Measurements from ENCODE around the gene TBXAS1. TPM values are rescaled to one million over a fixed set of nuclear protein-coding genes. Genes with fewer than 3 reads are reported as not detected.

The TBXAS1 gene
- polyA plus RNA-seq, 2 of the 4 experiments (the other 2 are of a cell fraction): 8.8 to 11.6 TPM

GRCh38 chr7:140019172-140019571, 190.1 kb downstream of the TBXAS1 start (continued):
- TF ChIP-seq POLR2AphosphoS2 (conservative IDR thresholded peaks at IDR 0.05; ENCODE audit: low read length) (no peak), ZSCAN20 (CRISPR knock-in tag; IDR thresholded peaks at IDR 0.05) (no peak)

GRCh38 chr7:140019606-140020005, 190.5 kb downstream of the TBXAS1 start:
- POLR2A ChIA-PET: no interaction called here
- no peaks in the 10 kb centered on the region for H3K4me1 ChIP-seq
- no peak overlapping the region for H3K4me2 ChIP-seq
- no peak overlapping the region for H3K4me3 ChIP-seq
- WGBS (ENCODE audit: missing lambda C conversion rate): 68% methylated on average over 3 of the region's 3 CpGs
- no peak for TF ChIP-seq FOXS1 (CRISPR knock-in tag; IDR thresholded peaks at IDR 0.05)
- TF ChIP-seq PHF8 (IDR thresholded peaks at IDR 0.05; ENCODE audit: borderline replicate concordance, low read depth): no peak
- no peak for TF ChIP-seq CTCF (IDR thresholded peaks at IDR 0.05)
- TF ChIP-seq ZFP36 (IDR thresholded peaks at IDR 0.05; ENCODE audit: borderline replicate concordance, partially characterized antibody): no peak
- TF ChIP-seq HOXB5 (CRISPR knock-in tag; IDR thresholded peaks at IDR 0.05): no peak
- TF ChIP-seq EHMT2 (IDR thresholded peaks at IDR 0.05; ENCODE audit: low read depth): no peak
- TF ChIP-seq HEYL (CRISPR knock-in tag; IDR thresholded peaks at IDR 0.05): no peak
- TF ChIP-seq GATA3 (IDR thresholded peaks at IDR 0.05; ENCODE audit: borderline replicate concordance): no peak
- no peak for TF ChIP-seq CHD4 (IDR thresholded peaks at IDR 0.05; ENCODE audit: borderline replicate concordance)
- TF ChIP-seq EHF (CRISPR knock-in tag; IDR thresholded peaks at IDR 0.05): no peak
- no peak for TF ChIP-seq HOXB13 (CRISPR knock-in tag; IDR thresholded peaks at IDR 0.05; ENCODE audit: low read depth)
- TF ChIP-seq RAD21 (conservative IDR thresholded peaks at IDR 0.05 in 1 of 2, IDR thresholded peaks at IDR 0.05 in 1 of 2): no peak
- TF ChIP-seq FOSL2 (IDR thresholded peaks at IDR 0.05): no peak
- TF ChIP-seq FOSL2 (CRISPR knock-in tag; IDR thresholded peaks at IDR 0.05): no peak
- no peak for TF ChIP-seq POLR2A (IDR thresholded peaks at IDR 0.05; ENCODE audit: low read length)
- no peak for TF ChIP-seq SREBF2 (IDR thresholded peaks at IDR 0.05)
- TF ChIP-seq, protein P1, sequence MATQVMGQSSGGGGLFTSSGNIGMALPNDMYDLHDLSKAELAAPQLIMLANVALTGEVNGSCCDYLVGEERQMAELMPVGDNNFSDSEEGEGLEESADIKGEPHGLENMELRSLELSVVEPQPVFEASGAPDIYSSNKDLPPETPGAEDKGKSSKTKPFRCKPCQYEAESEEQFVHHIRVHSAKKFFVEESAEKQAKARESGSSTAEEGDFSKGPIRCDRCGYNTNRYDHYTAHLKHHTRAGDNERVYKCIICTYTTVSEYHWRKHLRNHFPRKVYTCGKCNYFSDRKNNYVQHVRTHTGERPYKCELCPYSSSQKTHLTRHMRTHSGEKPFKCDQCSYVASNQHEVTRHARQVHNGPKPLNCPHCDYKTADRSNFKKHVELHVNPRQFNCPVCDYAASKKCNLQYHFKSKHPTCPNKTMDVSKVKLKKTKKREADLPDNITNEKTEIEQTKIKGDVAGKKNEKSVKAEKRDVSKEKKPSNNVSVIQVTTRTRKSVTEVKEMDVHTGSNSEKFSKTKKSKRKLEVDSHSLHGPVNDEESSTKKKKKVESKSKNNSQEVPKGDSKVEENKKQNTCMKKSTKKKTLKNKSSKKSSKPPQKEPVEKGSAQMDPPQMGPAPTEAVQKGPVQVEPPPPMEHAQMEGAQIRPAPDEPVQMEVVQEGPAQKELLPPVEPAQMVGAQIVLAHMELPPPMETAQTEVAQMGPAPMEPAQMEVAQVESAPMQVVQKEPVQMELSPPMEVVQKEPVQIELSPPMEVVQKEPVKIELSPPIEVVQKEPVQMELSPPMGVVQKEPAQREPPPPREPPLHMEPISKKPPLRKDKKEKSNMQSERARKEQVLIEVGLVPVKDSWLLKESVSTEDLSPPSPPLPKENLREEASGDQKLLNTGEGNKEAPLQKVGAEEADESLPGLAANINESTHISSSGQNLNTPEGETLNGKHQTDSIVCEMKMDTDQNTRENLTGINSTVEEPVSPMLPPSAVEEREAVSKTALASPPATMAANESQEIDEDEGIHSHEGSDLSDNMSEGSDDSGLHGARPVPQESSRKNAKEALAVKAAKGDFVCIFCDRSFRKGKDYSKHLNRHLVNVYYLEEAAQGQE (IDR thresholded peaks at IDR 0.05): no peak
- TF ChIP-seq JUN (IDR thresholded peaks at IDR 0.05): no peak
- DNase-seq (ENCODE audit: low read depth in 1 of 2, low spot score in 1 of 2) (no peak), FAIRE-seq (no peak), ATAC-seq (no peak)
- CTCF ChIA-PET: interaction anchor here (0.7 to 2.3 kb wide), 3 partner anchors 14 to 520 kb away, joined by 3 to 6 read pairs (median 3); no protein-coding TSS in a partner anchor
- H3K9me3 ChIP-seq: no peaks in the 10 kb centered on the region
- H3K27ac ChIP-seq: no peak overlapping the region

DNA sequence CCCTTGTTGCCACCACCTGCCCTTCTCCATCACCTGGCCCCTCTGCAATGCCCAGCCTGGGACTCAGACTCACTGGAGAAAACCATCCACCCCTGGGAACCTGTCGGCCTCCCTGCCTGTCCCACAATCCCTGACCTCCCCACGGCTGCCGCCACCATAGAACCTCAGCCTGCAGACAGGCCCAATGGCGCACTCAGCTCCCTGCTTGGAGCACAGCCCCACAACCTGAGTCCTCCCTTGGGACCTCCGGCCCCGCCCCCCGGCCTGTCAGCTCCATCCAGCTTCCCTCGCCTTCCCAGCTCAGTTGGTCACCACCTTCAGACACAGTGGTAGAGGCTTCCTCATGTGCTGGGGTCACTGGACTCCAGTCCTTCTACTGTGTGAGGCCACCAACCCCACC, 192.5 kb downstream of the TBXAS1 start:
- no peak for ATAC-seq
- Histone ChIP-seq H3K4me3 (no peak overlapping the region), H3K4me1 (no peaks in the 10 kb centered on the region), H3K27ac (no peak overlapping the region), H3K9me3 (no peaks in the 10 kb centered on the region), H3K4me2 (no peak overlapping the region)
- 93% methylated on average over 8 of the region's 8 CpGs for WGBS (ENCODE audit: missing lambda C conversion rate)
- no peak for DNase-seq (ENCODE audit: low read depth in 1 of 2, low spot score in 1 of 2)
- no peak for FAIRE-seq
- TF ChIP-seq E2F6 (IDR thresholded peaks at IDR 0.05; ENCODE audit: borderline replicate concordance, low read depth) (no peak), RFX5 (IDR thresholded peaks at IDR 0.05) (no peak), ZSCAN20 (CRISPR knock-in tag; IDR thresholded peaks at IDR 0.05) (no peak)
- ChIA-PET CTCF (no interaction called here), POLR2A (no interaction called here)
